OCI-LY7 (cell line): ENCODE data around the gene ARHGEF38. TPM values are rescaled to one million over a fixed set of nuclear protein-coding genes. Genes with fewer than 3 reads are reported as not detected.

ENCODE experiments used
- BruUV-seq: library from RNA; stranded (reverse); fragments of 400-500 nt; replicated peaks from 2 replicates; lab custom pipeline; 2021; lab: Mats Ljungman, UMichigan
- CTCF ChIA-PET: fragments of 300-600 bp; sonication (Branson Sonifier 250); formaldehyde crosslinking; loops from one replicate; lab custom pipeline; 2022; ENCODE audit warnings: antibody characterized with exemption; ENCODE audit not compliant: unreplicated experiment; lab: Charles Lee
- POLR2A ChIA-PET: fragments of 300-600 bp; sonication (Branson Sonifier 250); formaldehyde crosslinking; loops from one replicate; lab custom pipeline; 2022; ENCODE audit warnings: antibody characterized with exemption; lab: Charles Lee
- DNase-seq: peaks from one replicate; pipeline ENCODE4 v3.0.0-alpha.2; 2015; ENCODE audit warnings: low spot score
- H2AFZ ChIP-seq: fragments of 200-600 bp; sonication (generic), shearing (Covaris generic); 2 replicates; pipeline ENCODE4 v1.6.1; 2014; ENCODE audit warnings: mild to moderate bottlenecking, antibody characterized with exemption, low read length, moderate library complexity
- H3K27ac ChIP-seq: fragments of 200-600 bp; sonication (generic); 2 replicates; pipeline ENCODE4 v1.5.1; 2014; ENCODE audit warnings: mixed run types, low read depth, mild to moderate bottlenecking, moderate library complexity, low read length, inconsistent platforms; ENCODE audit not compliant: poor library complexity, severe bottlenecking
- H3K36me3 ChIP-seq: fragments of 200-600 bp; sonication (generic); 2 replicates; pipeline ENCODE4 v1.6.1; 2014; ENCODE audit warnings: mild to moderate bottlenecking, antibody characterized with exemption, low read length, moderate library complexity, mixed read lengths; ENCODE audit not compliant: insufficient read depth
- H3K4me1 ChIP-seq: fragments of 200-600 bp; sonication (generic); 2 replicates; pipeline ENCODE4 v1.5.1; 2014; ENCODE audit warnings: mild to moderate bottlenecking, low read length; ENCODE audit not compliant: insufficient read depth, poor library complexity, severe bottlenecking
- H3K4me2 ChIP-seq: fragments of 200-600 bp; sonication (generic); 2 replicates; pipeline ENCODE4 v1.6.1; 2014; ENCODE audit warnings: mild to moderate bottlenecking, low read length
- H3K4me3 ChIP-seq: fragments of 200-600 bp; sonication (generic); 2 replicates; pipeline ENCODE4 v1.5.1; 2014; ENCODE audit warnings: mild to moderate bottlenecking, low read depth, low read length; ENCODE audit not compliant: poor library complexity, severe bottlenecking
- H3K79me2 ChIP-seq: fragments of 200-600 bp; sonication (generic); 2 replicates; pipeline ENCODE4 v1.6.1; 2016; ENCODE audit warnings: low read depth, mild to moderate bottlenecking, low read length, moderate library complexity, mixed read lengths; ENCODE audit not compliant: insufficient read depth
- H3K9me2 ChIP-seq: fragments of 200-600 bp; sonication (generic); 2 replicates; pipeline ENCODE4 v1.6.1; 2016; ENCODE audit warnings: mild to moderate bottlenecking, low read length, mixed read lengths; ENCODE audit not compliant: insufficient read depth
- H3K9me3 ChIP-seq: fragments of 200-600 bp; sonication (generic); 2 replicates; pipeline ENCODE4 v1.6.1; 2014; ENCODE audit warnings: mild to moderate bottlenecking, mixed run types, low read length, mixed read lengths
- H4K20me1 ChIP-seq: fragments of 200-600 bp; sonication (generic); 2 replicates; pipeline ENCODE4 v1.6.1; 2014; ENCODE audit warnings: mild to moderate bottlenecking, antibody characterized with exemption, low read length, moderate library complexity, mixed read lengths; ENCODE audit not compliant: insufficient read depth
- CTCF ChIP-seq: fragments of 200-600 bp; sonication (generic); conservative IDR thresholded peaks from 2 replicates; pipeline ENCODE4 v1.5.1; 2014; ENCODE audit warnings: mild to moderate bottlenecking, antibody characterized with exemption, low read length, moderate library complexity, mixed read lengths
- EZH2phosphoT487 ChIP-seq: fragments of 200-600 bp; sonication (generic); IDR thresholded peaks from 2 replicates; pipeline ENCODE4 v1.6.1; 2018; ENCODE audit warnings: low read depth, borderline replicate concordance, mild to moderate bottlenecking, mixed run types, antibody characterized with exemption, low read length, moderate library complexity, mixed read lengths
- intact Hi-C: fragments of 100-400 bp; cut with micrococcal nuclease; formaldehyde crosslinking; loops from one replicate; pipeline ENCODE4 v1.10.0; 2022; ENCODE audit not compliant: unreplicated experiment
- total RNA-seq, 2 experiments: library from RNA; depleted of rRNA in 1 of 2; stranded (reverse); fragments of >200 nt in 1 of 2; shearing (Covaris generic) in 1 of 2; gene quantifications; 2 replicates each; pipeline ENCODE4 v1.2.3, GENCODE V29; 2014 to 2022

The ARHGEF38 gene
- total RNA-seq, 2 experiments from 2014 or later = not detected

- Histone ChIP-seq H3K36me3 (no peaks in the 10 kb centered on the region), H4K20me1 (no peaks in the 10 kb centered on the region), H3K4me3 (no peak overlapping the region), H3K9me3 (no peaks in the 10 kb centered on the region), H3K79me2 (no peaks in the 10 kb centered on the region), H3K4me1 (no peaks in the 10 kb centered on the region), H3K9me2 (no peaks in the 10 kb centered on the region), H3K4me2 (no peak overlapping the region), H3K27ac (no peak overlapping the region), H2AFZ (no peak overlapping the region)
- ChIA-PET CTCF (no interaction called here), POLR2A (no interaction called here)
- no TSS peak for BruUV-seq
- intact Hi-C loops = no loop called here
- no peak for DNase-seq
- no peak for TF ChIP-seq EZH2phosphoT487
- no peak for TF ChIP-seq CTCF
Observed at GRCh38 chr4:105563352-105563751, 10.9 kb downstream of the ARHGEF38 start.

GRCh38 chr4:105568584-105568983 is 16.2 kb downstream of the ARHGEF38 start:
- Histone ChIP-seq H3K9me2 (no peaks in the 10 kb centered on the region), H3K36me3 (no peaks in the 10 kb centered on the region), H3K4me3 (no peak overlapping the region), H3K9me3 (no peaks in the 10 kb centered on the region), H3K4me1 (no peaks in the 10 kb centered on the region), H3K27ac (no peak overlapping the region), H2AFZ (no peak overlapping the region), H3K79me2 (no peaks in the 10 kb centered on the region), H4K20me1 (no peaks in the 10 kb centered on the region), H3K4me2 (no peak overlapping the region)
- intact Hi-C loops = no loop called here
- TF ChIP-seq EZH2phosphoT487 (no peak), CTCF (no peak)
- DNase-seq = no peak
- ChIA-PET POLR2A (no interaction called here), CTCF (no interaction called here)
- BruUV-seq = no TSS peak

GRCh38 chr4:105569057-105569865 is 16.8 kb downstream of the ARHGEF38 start:
- Histone ChIP-seq H3K4me2 (no peak overlapping the region), H3K4me1 (no peaks in the 10 kb centered on the region), H3K4me3 (no peak overlapping the region), H2AFZ (no peak overlapping the region), H3K9me3 (no peaks in the 10 kb centered on the region), H3K9me2 (no peaks in the 10 kb centered on the region), H4K20me1 (no peaks in the 10 kb centered on the region), H3K36me3 (no peaks in the 10 kb centered on the region), H3K27ac (no peak overlapping the region), H3K79me2 (no peaks in the 10 kb centered on the region)
- DNase-seq = no peak
- intact Hi-C loops = no loop called here
- TF ChIP-seq EZH2phosphoT487 = no peak
- TF ChIP-seq CTCF = no peak
- ChIA-PET POLR2A (no interaction called here), CTCF (no interaction called here)
- BruUV-seq = no TSS peak
